HG03280 (cell line): ENCODE data around the gene CXADR.
"Not testable (repeated sequence)": the region's sequence is repeated elsewhere in the genome, so short reads cannot be mapped to it uniquely, and the experiment has no call there.

ENCODE experiments used
- ATAC-seq: cut with Tn5 transposase; IDR thresholded peaks from one replicate; pipeline ENCODE4 v1.9.1; 2021; ENCODE audit warnings: mild to moderate bottlenecking, moderate library complexity; ENCODE audit not compliant: unreplicated experiment

CXADR gene

DNA sequence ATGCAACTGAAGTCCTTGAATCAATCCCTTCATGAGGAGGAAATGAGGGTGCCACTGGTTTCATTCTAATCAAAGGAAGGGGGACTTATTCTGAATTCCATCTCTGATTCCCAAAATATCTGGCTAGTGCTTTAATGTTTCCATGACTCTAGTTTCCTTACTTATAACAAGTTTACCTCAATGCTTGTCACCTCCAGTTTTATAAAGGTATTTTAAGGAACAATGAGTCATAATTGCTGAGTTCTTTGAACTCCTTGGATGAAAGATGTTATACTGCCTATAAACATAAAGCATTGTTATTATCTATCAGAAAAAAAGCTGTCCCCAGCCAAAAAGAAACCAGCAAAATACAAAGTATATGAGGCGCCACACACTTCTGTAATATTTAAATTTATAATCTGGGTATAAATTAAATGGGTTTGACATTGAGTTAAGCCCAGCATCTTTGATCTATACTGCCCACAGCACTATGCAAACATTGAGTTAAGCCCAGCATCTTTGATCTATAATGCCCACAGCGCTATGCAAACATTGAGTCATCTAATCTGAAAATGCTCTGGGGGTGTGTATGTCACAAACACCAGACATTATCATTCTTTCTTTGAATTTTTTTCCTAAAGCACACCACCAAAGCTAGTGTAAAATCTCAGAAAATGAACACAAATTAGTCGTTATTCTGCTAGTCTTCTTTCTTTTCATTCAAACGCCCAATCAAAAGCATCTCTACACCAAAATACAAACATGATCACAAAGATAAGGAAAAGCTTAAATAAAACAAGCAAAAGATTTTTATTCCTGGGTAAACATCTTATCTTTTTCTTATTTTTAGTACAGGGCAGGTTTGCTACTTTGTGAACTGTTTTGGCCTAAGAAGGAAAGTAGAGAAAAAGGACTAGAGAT is 11.5 kb upstream of the CXADR start:
- no peak for ATAC-seq

DNA sequence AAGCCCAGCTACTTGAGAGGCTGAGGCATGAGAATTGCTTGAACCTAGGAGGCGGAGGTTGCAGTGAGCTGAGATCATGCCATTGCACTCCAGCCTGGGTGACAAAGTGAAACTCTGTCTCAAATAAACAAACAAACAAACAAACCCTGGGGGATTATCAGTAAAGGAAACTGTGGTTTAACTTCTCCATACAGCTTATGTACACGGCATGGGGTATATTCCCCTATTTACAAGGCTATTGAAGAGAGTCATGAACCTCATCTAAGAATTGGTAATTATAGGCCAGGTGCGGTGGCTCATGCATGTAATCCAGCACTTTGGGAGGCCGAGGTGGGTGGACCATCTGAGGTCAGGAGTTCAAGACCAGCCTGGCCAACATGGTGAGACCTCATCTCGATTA is 9.9 kb upstream of the CXADR start:
- not testable (repeated sequence) for ATAC-seq

DNA sequence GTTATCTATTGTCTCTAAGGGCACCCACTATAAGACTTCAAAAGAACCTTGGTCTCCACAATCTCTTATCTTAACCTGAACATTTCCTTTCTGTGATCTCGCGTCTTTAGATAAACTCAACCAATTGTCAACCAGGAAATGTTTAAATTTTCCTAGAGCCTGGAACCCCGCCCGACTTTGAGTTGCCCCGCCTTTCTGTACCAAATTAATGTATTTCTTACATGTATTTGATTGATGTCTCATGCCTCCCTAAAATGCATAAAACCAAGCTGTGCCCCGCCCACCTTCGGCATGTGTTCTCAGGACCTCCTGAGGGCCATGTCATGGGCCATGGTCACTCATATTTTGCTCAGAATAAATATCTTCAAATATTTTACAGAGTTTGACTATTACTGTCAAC is 5.9 kb upstream of the CXADR start:
- no peak for ATAC-seq

DNA sequence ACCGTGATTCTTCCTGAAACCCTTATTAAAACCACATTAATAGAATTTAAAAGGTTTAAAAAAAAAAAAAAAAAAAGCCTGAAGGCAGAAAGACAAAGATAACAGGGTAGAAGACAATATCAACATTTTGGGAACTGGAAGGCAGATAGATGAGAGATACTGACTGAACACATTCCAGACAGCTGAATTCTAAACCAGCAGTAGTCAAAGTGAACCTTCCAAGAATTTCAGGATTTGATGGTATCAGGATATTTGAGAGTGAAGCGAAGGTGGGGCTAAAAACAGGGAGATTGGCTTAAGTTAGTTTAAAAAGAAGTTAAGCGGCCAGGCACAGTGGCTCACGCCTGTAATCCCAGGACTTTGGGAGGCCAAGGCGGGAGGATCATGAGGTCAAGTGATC is 5.3 kb upstream of the CXADR start:
- ATAC-seq: no peak

DNA sequence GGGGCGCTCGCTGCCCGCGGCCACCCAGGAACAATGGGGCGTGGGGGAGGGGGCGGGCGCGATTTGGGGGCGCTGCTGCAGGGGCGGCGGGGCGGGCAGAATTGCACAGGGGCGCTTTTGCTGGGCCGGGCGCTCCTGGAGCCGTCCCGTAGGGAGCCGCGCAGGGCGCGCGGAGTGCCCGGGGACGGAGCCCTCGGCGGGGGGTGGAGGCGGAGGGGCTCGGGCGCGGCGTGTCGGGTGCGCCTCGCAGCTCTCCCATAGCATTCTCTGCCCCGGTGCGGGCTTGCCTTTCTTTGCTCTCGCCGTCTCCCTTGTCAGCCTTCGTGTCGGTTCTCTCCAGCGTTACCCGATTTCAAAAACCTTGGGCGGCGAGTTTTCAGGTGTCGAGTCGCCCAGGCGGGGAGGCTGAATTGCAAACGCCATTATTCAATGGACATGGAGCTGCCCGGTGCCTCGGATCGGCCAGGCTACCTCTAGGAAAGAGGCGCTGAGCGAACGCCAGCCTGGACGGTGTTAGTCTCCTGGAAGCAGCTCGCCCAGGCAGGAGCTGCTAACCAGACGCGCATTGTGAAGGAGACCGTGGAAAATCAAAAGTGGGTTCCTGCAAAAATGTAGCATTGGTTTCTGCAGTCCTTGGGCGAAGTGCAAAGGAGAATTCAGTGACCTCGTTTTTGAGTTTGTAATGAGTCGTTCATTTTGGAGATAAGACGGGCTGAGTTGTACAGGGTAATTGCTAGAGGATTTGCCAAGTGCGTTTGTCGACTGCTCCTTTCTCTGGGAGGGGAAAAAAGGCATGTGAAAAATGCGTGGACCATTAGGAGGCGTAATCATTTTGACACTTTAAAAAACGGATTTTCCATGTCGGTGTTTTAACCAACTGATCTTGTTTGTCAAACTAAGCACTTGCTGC is 626 bp downstream of the CXADR start:
- ATAC-seq: no peak

DNA sequence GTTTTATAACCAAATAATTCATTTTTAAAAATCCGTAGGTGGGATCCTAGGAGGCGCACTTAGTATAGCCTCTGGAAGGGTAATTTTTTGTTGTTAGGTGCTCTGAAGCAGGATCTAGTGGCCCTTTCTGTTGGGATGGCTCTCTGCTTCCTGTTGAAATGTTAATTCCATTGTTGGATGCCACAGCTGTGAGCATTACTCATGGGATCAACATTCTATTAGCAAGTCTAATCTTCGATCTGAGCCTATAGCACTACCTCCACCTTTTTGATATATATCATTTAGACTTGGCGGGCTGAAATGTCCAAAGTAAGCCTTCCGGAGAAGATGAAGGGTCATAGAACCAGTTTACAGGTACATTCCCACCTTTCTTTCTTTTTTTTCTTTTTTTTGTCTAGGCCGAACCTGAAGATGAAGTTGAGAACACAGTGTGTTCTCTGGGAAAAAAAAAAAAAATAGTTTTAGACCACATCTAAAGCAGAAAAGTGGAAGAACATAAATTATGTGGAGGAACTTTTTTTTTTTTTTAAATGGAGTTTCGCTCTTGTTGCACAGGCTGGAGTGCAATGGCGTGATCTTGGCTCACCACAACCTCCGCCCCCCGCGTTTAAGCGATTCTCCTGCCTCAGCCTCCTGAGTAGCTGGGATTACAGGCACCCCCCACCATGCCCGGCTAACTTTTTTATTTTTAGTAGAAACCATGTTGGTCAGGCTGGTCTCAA is 1.4 kb downstream of the CXADR start:
- ATAC-seq: no peak

DNA sequence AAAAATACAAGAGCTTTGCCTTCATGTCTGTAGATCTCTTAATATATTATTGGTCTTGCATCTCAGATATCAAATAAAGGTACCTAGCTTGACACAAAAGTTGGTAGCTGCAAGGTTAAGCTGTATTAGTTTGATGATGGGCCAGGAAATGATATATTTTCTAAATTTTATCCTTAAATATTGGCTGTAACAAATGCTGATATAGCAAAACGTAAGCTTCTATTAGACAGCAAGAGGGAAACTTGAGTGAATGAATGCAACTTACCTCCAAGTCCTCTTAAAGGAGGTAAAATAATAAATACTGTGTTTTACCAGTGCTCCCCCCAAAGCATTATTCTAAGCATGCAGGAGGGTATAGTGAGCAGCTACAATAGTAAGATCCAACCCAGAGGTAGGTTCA is 4.2 kb downstream of the CXADR start:
- ATAC-seq: not testable (repeated sequence)

DNA sequence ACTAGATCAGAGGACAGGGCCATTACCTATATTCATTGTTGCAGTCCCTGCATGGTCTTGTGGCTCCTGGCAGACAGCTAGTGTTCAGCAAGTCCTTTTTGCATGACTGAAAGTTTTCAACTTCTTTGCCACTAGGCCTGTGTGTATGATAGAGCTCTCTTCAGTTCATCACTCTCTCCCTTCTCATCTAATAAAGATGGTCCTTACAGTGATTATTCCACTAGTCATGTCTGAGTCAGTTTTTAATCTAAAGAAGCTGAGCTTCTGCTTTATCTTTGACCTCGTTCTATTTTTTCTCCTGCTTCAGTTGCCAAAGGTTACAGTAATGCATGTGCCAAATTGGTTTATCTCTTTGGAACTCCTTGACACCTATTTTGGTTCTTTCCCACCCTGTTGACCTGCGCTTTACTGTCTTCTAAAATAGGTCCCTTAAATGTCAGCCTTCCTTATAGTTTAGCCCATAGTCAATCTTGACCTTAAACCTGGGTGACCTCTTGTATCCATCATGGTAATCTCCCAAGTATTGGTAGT is 6.4 kb downstream of the CXADR start:
- no peak for ATAC-seq

DNA sequence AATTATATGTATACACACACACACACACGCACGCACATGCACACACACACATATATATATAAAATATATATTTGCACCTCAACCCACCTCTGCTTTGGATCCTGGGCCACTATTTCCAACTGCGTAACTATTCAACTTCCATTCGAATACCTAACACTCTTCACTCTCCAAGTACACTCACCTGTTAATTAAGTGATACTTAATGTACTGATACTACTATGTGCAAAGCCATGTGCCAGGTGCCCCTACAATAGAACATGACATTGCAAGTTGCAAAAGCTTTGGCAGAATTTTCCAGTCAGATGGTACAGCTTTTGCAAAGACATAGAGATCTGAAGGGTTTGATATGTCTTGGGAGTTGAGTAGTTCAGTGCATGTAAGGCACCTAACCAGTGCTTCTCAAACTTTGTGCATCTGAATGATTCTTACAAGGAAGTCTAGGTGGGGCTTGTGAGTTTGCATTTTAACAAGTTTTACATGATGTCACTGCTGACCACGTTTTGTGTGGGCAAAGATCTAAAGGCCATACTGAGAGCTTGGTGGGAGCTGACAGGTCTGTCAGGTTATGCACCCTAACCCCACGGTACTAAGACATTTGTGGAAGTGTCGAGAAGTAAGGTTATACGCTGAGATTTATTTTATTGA is 7.2 kb downstream of the CXADR start:
- no peak for ATAC-seq

DNA sequence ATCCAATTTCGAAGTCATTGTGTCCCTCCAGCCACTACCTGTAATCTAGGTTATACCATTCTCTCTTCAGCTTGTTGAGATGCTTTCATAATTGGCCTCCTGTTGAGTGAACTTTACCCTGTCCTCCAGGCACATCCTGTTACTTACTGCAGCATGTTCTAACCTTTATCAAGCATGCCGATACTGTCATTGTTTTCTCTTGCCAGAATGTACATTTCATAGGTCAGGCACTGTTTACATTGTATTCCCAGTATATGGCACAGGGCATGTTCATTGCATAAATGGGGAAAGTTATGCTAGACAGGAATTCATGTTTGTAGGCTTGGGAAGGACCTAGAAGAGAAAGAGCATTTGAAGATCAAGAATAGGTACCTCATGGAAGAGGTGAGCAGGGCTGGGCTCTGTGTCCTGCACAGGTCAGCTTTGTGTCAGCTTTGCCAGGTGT is 10.2 kb downstream of the CXADR start:
- no peak for ATAC-seq

DNA sequence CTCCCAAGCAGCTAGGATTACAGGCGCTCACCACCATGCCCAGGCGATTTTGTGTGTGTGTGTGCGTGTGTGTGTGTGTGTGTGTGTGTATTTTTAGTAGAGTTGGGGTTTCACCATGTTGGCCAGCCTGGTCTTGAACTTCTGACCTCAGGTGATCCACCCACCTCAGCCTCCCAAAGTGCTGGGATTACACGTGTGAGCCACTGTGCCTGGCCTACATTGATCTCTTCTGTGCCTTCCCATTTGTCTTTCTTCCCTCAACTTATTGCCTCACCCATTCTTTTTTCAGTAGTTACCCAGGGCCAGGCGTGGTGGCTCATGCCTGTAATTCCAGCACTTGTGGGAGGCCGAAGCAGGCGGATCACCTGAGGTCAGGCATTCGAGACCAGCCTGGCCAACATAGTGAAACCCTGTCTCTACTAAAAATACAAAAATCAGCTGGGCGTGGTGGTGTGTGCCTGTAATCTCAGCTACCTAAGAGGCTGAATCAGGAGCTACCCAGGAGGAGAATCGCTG is 11.2 kb downstream of the CXADR start:
- not testable (repeated sequence) for ATAC-seq

DNA sequence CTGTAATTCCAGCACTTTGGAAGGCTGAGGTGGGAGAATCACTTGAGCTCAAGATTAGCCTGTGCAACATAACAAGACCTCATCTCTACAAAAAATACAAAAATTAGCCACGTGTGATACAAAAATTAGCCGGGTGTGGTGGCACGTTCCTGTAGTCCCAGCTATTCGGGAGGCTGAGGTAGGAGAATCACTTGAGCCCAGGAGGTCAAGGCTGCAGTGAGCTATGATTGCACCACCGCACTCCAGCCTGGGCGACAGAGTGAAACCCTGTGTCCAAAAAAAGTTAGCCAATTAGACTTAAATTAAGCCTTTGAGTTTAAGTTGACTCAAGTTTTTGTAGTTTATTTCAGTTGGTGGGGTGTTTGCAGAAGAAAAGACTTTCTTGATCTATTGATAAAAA is 11.8 kb downstream of the CXADR start:
- ATAC-seq: no peak

DNA sequence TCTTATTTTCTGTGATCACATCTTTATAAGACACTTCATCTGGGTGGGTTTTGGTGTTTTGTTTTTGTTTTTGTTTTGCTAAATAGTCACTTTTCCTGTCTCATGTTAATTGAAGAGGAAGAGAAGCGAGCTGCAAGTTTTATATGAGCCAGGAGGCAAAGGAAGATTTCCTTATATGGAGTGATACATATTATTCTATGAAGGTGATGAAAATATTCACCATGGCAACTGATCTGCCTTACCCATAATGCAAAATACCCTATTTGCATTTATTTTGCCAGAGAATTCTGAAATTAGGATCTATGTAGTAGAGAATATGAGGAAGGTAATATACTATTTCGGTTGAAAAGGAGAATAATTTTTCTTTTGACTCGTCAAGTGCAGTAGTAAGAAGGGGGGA is 13.9 kb downstream of the CXADR start:
- ATAC-seq: no peak

DNA sequence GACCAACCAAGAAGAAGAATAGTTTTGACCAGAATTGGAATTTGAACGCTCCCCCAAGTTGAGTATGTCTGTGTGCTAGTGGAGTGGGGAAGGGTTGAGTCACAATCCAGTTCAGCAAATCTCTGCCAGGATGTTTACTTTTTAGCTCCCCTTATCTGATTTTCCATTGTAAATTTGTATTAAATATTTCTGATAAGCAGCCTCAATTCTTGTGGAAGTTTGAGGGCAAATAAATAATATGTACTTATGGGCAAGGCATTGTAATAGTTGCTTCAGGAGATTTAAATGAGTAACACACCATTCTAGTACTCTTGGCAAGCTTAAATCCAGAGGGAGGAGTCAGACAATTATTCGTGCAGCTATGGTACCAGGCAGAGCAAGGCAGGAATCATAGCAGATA is 14.4 kb downstream of the CXADR start:
- no peak for ATAC-seq

DNA sequence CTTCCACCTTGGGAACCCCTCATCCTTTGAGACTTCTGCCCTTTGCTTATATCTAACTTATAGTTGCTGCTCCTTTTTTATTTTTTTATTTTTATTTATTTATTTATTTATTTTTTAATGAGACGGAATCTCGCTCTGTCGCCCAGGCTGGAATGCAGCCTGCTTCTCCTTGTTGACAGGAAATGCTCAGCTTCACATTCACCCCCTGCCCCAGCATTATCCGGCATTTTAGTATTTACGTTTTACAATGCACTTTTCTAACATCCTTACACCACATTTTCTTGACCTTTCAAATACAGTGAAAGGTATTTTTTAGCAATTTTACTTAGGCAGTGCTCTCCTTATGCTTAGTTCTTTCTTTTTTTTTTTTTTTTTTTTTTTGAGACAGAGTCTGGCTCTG is 14.9 kb downstream of the CXADR start:
- no peak for ATAC-seq

DNA sequence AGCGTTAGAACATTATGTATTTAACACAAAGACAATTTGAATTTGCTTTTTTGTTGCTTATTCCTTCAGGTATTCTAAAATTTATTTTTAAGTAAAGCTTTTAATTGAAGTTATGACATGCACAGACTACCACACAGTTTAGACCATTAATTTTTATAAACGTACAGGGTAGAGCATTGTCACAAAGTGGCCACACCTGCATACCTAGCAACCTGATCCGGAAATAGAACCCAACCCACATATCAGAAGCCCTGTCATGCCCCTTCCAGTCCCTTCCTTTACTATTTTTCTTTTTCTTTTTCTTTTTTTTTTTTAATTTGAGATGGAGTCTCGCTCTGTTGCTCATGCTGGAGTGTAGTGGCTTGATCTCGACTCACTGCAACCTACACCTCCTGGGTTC is 16.8 kb downstream of the CXADR start:
- ATAC-seq: no peak

DNA sequence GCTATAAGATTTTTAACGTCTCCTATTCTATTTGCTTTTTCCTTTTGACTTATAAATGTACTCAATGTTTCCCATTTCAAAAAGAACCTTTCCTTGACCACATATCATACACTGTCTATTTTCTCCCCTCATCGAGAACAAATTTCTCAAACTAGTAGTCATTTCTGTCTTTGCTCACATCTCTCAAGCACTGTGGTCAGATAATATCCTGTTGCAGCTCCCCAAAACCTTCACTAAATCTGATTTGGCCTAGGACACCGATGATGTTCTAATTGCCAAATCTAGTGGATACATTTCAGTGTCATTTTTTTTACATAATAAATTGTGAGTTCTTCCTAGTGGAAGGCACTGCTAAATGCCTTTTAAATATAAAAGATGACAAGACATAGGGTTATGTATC is 19.4 kb downstream of the CXADR start:
- no peak for ATAC-seq

DNA sequence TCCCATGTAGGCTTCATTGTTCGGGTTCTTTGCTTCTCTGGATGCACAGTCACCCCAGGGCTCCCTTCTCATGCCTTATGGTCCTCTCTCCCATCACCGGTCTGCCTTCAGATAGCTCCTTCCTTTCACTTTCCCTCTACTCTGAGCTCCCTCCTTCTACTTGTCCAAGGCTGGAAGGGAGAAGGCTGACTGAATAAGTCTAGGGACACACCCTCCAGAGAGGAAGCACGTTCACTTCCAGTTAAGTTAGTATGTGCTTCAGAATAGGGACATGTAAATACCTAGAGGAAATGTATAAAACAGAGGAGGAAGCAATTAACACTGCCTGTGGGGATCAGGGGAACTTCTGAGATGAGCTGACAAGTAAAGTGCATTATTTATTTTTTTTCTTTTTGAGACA is 23.5 kb downstream of the CXADR start:
- no peak for ATAC-seq

DNA sequence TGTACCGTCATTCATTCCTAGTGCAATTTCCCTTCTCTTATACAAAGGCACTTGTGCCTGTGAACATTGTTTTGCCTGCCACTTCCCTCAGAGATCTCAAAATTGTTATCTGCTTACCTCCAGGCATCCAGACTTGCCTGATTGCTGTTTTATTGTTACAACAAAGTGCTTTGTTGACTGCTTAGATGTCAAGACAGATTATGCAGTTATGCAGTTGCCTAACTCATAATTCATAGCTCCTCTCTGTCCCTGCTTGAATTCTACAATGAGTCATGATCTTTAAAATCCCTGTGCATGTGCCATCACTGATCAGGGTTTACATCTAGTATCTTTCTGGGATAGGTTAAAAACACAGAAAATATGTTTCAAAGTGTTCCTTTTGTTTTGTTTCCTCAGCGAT is 24.5 kb downstream of the CXADR start:
- no peak for ATAC-seq

DNA sequence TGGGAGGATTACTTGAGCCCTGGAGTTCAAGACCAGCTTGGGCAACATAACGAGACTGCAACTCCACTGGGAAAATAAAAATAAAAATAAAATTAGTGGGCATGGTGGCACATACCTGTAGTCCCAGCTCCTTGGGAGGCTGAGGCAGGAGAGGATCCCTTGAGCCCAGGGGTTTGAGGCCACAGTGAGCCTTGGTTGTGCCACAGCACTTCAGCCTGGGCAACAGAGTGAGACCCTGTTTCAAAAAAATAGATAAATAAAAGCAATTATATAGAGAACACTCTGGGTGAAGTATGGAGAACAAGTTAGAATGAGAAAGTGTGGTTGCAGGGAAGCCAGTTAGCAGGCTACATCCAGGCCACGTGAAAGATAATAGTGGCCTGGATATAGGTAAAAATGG is 25.7 kb downstream of the CXADR start:
- ATAC-seq: no peak
